ENCODE data around the gene VPS13D.

DNA sequence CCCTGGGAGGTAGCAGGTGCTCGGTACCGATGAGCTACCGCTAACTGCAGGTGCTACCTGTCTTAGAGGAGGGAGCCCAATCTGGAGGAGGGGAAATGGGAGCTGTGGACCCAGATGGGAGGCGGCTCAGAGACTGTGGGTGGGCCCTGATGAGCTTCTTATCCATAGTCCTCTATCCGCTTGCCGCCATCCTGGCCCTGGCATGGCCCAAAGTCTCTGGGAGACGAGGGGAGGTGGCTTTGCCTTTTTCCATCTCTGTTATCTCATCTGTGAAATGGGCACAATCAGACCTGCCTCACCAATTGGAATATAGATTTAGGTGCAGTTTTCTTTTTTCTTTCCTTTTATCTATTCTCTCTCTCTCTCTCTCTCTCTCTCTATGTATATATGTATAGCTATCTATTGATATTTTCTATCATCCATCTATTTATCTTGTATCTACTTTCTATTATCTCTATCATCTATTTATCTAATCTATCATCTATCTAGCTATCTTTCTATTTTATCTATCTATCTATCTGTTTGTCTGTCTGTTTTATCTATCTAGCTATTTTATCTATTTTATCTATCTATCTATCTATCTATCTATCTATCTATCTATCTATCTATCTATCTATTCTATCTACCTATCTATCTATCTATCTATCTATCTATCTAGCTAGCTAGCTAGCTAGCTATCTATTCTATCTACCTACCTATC, 46.6 kb upstream of the VPS13D start:
- TF ChIP-seq, protein P1, sequence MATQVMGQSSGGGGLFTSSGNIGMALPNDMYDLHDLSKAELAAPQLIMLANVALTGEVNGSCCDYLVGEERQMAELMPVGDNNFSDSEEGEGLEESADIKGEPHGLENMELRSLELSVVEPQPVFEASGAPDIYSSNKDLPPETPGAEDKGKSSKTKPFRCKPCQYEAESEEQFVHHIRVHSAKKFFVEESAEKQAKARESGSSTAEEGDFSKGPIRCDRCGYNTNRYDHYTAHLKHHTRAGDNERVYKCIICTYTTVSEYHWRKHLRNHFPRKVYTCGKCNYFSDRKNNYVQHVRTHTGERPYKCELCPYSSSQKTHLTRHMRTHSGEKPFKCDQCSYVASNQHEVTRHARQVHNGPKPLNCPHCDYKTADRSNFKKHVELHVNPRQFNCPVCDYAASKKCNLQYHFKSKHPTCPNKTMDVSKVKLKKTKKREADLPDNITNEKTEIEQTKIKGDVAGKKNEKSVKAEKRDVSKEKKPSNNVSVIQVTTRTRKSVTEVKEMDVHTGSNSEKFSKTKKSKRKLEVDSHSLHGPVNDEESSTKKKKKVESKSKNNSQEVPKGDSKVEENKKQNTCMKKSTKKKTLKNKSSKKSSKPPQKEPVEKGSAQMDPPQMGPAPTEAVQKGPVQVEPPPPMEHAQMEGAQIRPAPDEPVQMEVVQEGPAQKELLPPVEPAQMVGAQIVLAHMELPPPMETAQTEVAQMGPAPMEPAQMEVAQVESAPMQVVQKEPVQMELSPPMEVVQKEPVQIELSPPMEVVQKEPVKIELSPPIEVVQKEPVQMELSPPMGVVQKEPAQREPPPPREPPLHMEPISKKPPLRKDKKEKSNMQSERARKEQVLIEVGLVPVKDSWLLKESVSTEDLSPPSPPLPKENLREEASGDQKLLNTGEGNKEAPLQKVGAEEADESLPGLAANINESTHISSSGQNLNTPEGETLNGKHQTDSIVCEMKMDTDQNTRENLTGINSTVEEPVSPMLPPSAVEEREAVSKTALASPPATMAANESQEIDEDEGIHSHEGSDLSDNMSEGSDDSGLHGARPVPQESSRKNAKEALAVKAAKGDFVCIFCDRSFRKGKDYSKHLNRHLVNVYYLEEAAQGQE (IDR thresholded peaks at IDR 0.05; ENCODE audit: low read depth, low read length) = no peak
- no peak for TF ChIP-seq SMC3 (IDR thresholded peaks at IDR 0.05; ENCODE audit: low read depth, low read length)
- no peak for TF ChIP-seq FOXM1 (IDR thresholded peaks at IDR 0.05; ENCODE audit: low read depth)
- TF ChIP-seq ELF1 (IDR thresholded peaks at IDR 0.05) = no peak
- TF ChIP-seq POLR2AphosphoS5 (IDR thresholded peaks at IDR 0.05; ENCODE audit: low read depth, low read length) = no peak
- TF ChIP-seq, protein P2, sequence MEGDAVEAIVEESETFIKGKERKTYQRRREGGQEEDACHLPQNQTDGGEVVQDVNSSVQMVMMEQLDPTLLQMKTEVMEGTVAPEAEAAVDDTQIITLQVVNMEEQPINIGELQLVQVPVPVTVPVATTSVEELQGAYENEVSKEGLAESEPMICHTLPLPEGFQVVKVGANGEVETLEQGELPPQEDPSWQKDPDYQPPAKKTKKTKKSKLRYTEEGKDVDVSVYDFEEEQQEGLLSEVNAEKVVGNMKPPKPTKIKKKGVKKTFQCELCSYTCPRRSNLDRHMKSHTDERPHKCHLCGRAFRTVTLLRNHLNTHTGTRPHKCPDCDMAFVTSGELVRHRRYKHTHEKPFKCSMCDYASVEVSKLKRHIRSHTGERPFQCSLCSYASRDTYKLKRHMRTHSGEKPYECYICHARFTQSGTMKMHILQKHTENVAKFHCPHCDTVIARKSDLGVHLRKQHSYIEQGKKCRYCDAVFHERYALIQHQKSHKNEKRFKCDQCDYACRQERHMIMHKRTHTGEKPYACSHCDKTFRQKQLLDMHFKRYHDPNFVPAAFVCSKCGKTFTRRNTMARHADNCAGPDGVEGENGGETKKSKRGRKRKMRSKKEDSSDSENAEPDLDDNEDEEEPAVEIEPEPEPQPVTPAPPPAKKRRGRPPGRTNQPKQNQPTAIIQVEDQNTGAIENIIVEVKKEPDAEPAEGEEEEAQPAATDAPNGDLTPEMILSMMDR (IDR thresholded peaks at IDR 0.05) = no peak
- TF ChIP-seq CHD2 (IDR thresholded peaks at IDR 0.05; ENCODE audit: low read length, partially characterized antibody) = no peak
- TF ChIP-seq MAX (IDR thresholded peaks at IDR 0.05; ENCODE audit: low read depth) = no peak

All from SK-N-SH (cell line).